Measurements from ENCODE around the gene GBX1.
A peak's percentile ranks its signal among the peaks of the same experiment; 100 is the strongest.

Gene GBX1

DNA sequence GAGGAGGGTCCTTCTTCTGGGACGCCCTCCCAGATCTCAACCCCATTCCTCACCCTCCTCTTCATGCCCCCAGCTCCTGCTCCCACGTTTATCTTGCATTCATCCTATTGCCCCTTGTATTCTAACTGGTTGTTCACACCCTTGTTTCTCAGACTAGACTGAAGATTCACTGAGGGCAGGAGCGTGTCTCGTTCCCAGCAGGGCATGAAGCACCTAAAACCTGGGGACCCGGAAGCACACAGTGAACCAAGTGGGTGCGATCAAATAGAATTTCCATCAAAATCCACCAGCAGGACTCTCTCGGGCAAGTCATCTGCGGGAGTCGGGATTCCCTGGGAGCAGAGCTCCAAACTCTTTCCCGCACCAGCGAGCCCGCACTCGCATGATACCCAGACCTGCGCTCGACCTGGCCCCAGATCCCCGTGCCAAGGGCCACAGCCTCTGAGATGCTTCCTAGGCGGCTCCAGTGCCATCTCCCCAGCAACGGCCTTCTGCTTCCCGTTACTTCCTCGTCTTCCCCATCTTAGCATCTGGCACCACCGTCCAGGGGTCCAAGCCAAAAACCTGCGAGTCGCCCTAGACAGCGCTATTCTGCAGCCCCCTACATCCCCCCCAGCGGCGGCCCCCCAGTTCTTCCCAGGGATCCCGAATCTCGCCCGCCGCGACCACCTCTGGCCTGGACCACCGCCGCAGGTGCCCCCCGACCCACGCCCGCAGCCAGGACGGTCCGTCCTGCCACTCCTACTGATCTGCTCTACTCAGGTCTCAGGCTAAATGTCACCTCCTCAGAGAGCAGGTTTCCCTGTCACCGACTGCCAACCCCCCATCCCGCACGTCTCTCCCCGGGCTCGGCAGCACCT, 6.1 kb upstream of the GBX1 start:
- no peak for DNase-seq (ENCODE audit: low read depth)

GRCh38 chr7:151172273-151173141, 5.0 kb upstream of the GBX1 start:
- DNase-seq (ENCODE audit: low read depth): peak; percentile 36

DNA sequence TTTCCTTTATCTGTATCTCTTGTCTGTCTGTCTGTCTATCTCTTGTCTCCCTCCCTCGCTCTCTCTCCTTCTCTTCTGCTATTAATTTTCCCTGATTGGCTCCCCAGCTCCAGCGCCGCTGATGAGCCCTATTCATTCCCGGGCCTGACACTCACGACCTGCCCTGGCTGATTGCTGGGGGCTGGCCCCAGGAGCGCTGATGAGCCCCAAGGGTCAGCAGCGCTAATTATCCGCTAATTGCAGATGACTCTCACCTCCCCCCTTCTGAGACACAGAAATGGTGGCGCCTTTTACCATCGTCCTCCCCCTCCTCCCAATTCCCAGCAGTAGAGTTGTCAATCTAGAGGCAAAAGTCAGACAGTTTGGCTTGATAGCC, 1.3 kb upstream of the GBX1 start:
- no peak for DNase-seq (ENCODE audit: low read depth)

- DNase-seq (ENCODE audit: low read depth): no peak
Measured at GRCh38 chr7:151168003-151168786, 701 bp upstream of the GBX1 start.

DNA sequence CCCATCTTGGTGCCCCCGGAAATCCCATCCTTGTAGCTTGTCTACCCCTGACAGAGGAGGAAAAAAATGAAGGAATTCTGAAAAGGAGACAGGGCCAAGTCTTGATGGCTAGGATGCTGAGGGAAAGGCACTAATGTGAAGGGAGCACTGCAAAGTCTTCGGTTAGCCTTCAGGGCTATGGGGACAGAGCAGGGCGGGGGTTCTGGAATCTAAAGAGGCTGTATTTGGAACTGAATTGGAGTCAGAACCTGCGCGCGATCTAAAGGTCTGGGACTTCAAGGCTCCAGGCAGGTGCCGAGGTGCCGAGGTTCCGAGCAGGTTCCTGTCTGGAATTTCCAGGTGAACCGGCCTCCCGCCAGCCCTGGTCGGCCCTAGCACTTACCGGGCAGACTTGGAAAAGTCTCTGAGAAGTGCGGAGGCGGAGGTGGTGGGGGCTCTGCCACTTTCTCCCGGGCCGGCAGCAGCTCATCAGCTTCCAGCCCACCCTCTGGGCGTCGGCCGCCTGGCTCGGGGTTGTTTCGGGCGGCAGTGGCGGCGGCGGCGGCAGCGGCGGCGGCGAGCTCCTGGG, 781 bp downstream of the GBX1 start:
- no peak for DNase-seq (ENCODE audit: low read depth)

GRCh38 chr7:151161757-151162156, 5.7 kb downstream of the GBX1 start:
- DNase-seq (ENCODE audit: low read depth): no peak

GRCh38 chr7:151157645-151158329, 9.7 kb downstream of the GBX1 start:
- DNase-seq (ENCODE audit: low read depth): no peak

DNA sequence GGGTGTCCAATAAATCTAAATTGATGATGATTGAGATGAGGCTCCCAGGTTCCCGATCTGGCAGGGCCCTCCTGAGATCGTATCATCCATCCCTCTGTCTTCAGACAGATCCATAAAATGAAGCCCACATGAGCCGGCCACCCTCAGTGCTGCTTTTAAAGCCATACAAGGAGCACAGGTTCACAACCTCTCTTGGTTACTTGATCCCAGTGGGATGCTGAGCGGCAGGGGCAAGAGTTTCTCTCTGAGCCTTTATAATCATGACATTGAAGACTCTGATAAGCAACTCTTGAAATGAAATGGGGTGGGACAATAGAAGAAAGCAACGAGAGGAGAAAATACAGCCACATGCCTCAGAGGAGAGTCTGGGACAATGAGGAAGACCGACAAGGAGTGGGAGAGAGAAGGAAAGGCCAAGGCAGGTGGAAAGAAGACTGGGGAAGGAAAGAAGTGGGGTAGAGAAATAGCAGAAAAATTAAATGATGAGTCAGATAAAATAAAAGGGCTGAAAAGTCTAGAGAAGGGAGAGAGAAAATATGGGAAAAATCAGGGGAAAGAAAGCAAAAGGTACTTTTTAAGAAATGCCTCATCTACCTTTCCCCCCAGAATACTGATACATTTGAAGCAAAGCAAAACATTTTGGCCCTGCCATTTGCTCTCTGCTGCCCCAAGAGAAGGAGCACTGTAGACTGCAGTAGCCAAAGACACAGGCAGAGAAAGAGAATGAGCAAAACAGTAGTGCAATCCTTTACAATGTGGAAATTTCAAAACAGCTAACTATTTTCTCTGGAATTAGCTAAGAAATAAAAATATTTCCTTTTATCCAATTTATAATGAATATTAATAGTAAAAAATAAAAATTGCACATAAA, 14.6 kb downstream of the GBX1 start:
- no peak for DNase-seq (ENCODE audit: low read depth)

DNA sequence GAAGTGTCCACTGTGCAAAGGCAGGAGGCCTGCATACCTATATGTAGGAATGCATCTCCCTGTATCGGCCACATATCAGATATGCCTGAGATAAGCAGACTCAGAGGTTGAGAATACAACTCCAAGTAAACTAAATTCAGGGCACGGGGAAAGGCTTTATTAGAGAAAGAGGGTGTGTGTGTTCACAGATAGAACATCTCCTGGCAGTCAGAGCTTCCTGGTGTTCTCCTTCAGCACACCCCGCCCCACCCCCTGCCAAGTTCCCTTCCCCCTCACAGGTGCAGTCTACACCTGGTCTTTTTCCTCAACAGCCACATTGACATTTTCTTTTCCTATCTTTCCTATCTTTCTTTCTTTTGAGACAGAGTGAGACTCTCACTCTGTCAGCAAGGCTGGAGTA, 17.1 kb downstream of the GBX1 start:
- no peak for DNase-seq (ENCODE audit: low read depth)

- no peak for DNase-seq (ENCODE audit: low read depth)
Measured at GRCh38 chr7:151148319-151149259, 18.9 kb downstream of the GBX1 start.

GRCh38 chr7:151146761-151147160, 20.7 kb downstream of the GBX1 start:
- no peak for DNase-seq (ENCODE audit: low read depth)

GRCh38 chr7:151144387-151144786, 23.1 kb downstream of the GBX1 start:
- DNase-seq (ENCODE audit: low read depth): no peak

GRCh38 chr7:151143261-151144015, 24.1 kb downstream of the GBX1 start:
- DNase-seq (ENCODE audit: low read depth): no peak

GRCh38 chr7:151142686-151143040, 24.8 kb downstream of the GBX1 start:
- DNase-seq (ENCODE audit: low read depth): no peak

DNA sequence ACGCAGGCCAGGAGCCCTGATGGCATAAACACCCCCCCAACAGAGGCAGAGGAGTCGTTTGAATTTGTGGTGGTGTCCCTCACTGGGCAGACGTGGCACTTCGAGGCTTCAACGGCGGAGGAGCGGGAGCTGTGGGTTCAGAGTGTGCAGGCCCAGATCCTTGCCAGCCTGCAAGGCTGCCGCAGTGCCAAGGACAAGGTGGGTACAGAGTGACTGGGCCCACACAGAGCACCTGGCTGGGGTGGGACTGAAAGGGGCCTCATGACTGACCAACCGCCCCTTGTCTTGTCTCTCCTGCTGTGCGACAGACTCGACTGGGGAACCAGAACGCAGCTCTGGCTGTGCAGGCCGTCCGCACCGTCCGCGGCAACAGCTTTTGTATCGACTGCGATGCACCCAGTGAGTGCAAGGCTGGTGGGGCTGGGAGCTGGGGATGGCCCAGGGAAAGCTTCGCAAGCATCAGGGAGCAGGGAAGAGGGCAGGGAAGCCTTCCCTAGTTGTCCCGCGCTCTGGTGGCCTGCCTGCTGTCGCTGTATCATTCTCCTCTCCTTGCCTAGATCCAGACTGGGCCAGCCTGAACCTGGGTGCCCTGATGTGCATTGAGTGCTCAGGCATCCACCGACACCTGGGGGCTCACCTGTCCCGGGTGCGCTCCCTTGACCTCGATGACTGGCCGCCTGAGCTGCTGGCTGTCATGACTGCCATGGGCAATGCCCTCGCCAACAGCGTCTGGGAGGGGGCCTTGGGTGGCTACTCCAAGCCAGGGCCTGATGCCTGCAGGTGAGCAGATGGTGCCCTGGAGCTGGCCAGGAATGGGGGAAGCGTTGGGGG, 25.4 kb downstream of the GBX1 start:
- DNase-seq (ENCODE audit: low read depth): no peak

- no peak for DNase-seq (ENCODE audit: low read depth)
Measured at GRCh38 chr7:151141311-151141854, 26.1 kb downstream of the GBX1 start.

DNA sequence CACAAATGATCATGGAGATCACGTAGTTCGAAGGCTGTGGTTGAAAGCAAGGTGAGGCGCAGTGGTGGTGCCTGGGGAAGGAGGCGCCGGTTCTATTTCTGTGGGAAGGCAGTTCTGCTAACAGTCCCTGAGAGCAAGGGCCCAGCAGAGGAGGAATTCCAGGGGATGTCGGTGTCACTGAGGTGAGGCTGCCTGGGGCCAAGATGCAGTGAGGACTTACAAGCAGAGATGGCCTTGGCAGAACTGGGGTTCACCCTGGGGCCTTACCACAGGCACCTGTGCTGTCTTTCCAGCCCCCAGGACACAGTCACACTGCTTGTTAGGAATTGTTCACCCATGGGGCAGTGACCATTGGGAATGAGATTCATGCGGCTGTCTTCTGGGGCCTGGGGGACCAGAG, 26.7 kb downstream of the GBX1 start:
- DNase-seq (ENCODE audit: low read depth): no peak

Measured in stromal cell of bone marrow (primary cell).